H54 (cell line): ENCODE results near the gene OMD.

ENCODE experiments used
- DNase-seq: peaks from one replicate; pipeline ENCODE4 v3.0.0; 2011; ENCODE audit warnings: low spot score, mixed read lengths; ENCODE audit not compliant: insufficient read length
- FAIRE-seq: peaks from 3 replicates; lab custom pipeline; 2011; peaks lifted over from hg19 to GRCh38; lab: Jason Lieb, UNC
- POLR2A ChIP-seq: IDR thresholded peaks from 2 replicates; pipeline ENCODE4 v1.6.1; 2011; ENCODE audit warnings: low read depth, mild to moderate bottlenecking, low read length

Gene OMD

DNA sequence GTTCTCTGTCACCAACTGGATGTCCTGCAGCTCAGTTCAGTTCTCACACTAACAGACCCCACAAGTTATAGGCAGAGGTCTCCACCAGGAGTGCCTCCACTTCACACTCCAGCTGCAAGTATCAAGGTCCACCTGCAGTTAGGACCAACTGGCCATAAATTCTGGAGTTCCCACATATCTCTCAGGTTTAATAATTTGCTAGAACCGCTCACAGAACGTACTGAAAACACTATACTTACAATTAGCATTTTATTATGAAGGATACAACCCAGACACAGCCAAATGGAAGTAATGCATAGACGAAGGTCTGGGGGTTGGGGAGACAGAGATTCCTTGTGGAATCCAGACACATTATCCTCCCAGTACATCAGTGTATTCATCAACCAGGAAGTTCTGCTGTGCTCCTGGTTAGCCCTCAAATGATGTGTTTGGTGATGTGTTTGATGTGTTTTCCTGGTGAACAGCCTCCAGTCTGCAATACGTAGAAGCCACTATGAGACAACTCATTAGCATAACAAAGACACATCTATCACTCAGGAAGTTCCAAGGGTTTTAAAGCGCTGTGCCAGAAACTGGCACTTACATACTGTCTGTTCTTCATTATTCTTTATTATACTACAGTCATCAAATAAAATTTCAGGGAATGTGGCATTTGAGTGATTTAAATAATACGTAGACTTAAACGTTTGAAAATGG is 45.3 kb downstream of the OMD start:
- FAIRE-seq (peak; percentile 72), DNase-seq (no peak)
- no peak for TF ChIP-seq POLR2A

GRCh38 chr9:92377876-92378275 is 46.4 kb downstream of the OMD start:
- TF ChIP-seq POLR2A: no peak
- FAIRE-seq: no peak
- DNase-seq: no peak

- no peak for FAIRE-seq
- no peak for DNase-seq
- TF ChIP-seq POLR2A: no peak
Observed at GRCh38 chr9:92373167-92373566, 51.1 kb downstream of the OMD start.

GRCh38 chr9:92369075-92369474 is 55.2 kb downstream of the OMD start:
- no peak for FAIRE-seq
- TF ChIP-seq POLR2A: no peak

More at GRCh38 chr9:92369075-92369474, 55.2 kb downstream of the OMD start:
- DNase-seq: no peak
